GM18951 (cell line): ENCODE results near the gene OGDHL.
"Not testable (repeated sequence)": the region's sequence is repeated elsewhere in the genome, so short reads cannot be mapped to it uniquely, and the experiment has no call there.

ENCODE experiments used
- POLR2A ChIP-seq: IDR thresholded peaks from 4 replicates; pipeline ENCODE4 v1.6.1; 2011; ENCODE audit warnings: mild to moderate bottlenecking; ENCODE audit not compliant: insufficient read length, insufficient read depth; ENCODE audit errors: extremely low read depth
- in situ Hi-C: fragments of 300-500 bp; cut with MboI; formaldehyde crosslinking; loops from one replicate; pipeline ENCODE4 v1.12.0; 2022; ENCODE audit warnings: low sequenced_read_pairs, mixed read lengths, inconsistent platforms; ENCODE audit not compliant: unreplicated experiment

The OGDHL gene

GRCh38 chr10:49761789-49762565 is at the start of gene OGDHL:
OGDHL (minus strand) TSS chr10:49762323; CDS start chr10:49758592, 3,731 bp downstream.
- in situ Hi-C loops = no loop called here

GRCh38 chr10:49803988-49804387 is 41.9 kb upstream of the OGDHL start:
- in situ Hi-C loops = no loop called here
- TF ChIP-seq POLR2A = no peak

More at GRCh38 chr10:49761789-49762565, at the start of gene OGDHL:
- TF ChIP-seq POLR2A = no peak

GRCh38 chr10:49798275-49798674 is 36.2 kb upstream of the OGDHL start:
- in situ Hi-C loops = no loop called here
- no peak for TF ChIP-seq POLR2A

- TF ChIP-seq POLR2A = no peak
Observed at GRCh38 chr10:49791100-49791499, 29.0 kb upstream of the OGDHL start.

GRCh38 chr10:49784681-49785080 is 22.6 kb upstream of the OGDHL start:
- TF ChIP-seq POLR2A = no peak
- in situ Hi-C loops = no loop called here

More at GRCh38 chr10:49791100-49791499, 29.0 kb upstream of the OGDHL start:
- in situ Hi-C loops = no loop called here

GRCh38 chr10:49783645-49784044 is 21.5 kb upstream of the OGDHL start:
- TF ChIP-seq POLR2A = no peak
- in situ Hi-C loops = no loop called here

- in situ Hi-C loops = no loop called here
Observed at GRCh38 chr10:49781247-49781646, 19.1 kb upstream of the OGDHL start.

GRCh38 chr10:49778197-49778596 is 16.1 kb upstream of the OGDHL start:
- in situ Hi-C loops = no loop called here
- TF ChIP-seq POLR2A = no peak

More at GRCh38 chr10:49781247-49781646, 19.1 kb upstream of the OGDHL start:
- TF ChIP-seq POLR2A = no peak

GRCh38 chr10:49776851-49777250 is 14.7 kb upstream of the OGDHL start:
- no peak for TF ChIP-seq POLR2A
- in situ Hi-C loops = no loop called here

- in situ Hi-C loops = no loop called here
Observed at GRCh38 chr10:49775014-49775413, 12.9 kb upstream of the OGDHL start.

GRCh38 chr10:49772944-49773343 is 10.8 kb upstream of the OGDHL start:
- in situ Hi-C loops = not testable (repeated sequence)

More at GRCh38 chr10:49775014-49775413, 12.9 kb upstream of the OGDHL start:
- no peak for TF ChIP-seq POLR2A

GRCh38 chr10:49771046-49771445 is 8.9 kb upstream of the OGDHL start:
- in situ Hi-C loops = not testable (repeated sequence)

GRCh38 chr10:49769692-49770091 is 7.6 kb upstream of the OGDHL start:
- in situ Hi-C loops = no loop called here
- TF ChIP-seq POLR2A = no peak

GRCh38 chr10:49768731-49769130 is 6.6 kb upstream of the OGDHL start:
- in situ Hi-C loops = no loop called here
- no peak for TF ChIP-seq POLR2A

GRCh38 chr10:49768329-49768728 is 6.2 kb upstream of the OGDHL start:
- in situ Hi-C loops = no loop called here
- TF ChIP-seq POLR2A = no peak

- no peak for TF ChIP-seq POLR2A
- in situ Hi-C loops = no loop called here
Observed at GRCh38 chr10:49767752-49768151, 5.6 kb upstream of the OGDHL start.
